HUES64 (cell line): ENCODE results near the gene RPH3AL.

Experiments used
- H3K27ac ChIP-seq: 2 replicates; pipeline ENCODE4 v1.7.0; 2013; ENCODE audit warnings: low read depth, low read length, inconsistent platforms
- H3K27me3 ChIP-seq: 2 replicates; pipeline ENCODE4 v1.6.1; 2013; ENCODE audit warnings: mild to moderate bottlenecking, low read length; ENCODE audit not compliant: insufficient read depth
- H3K36me3 ChIP-seq: 2 replicates; pipeline ENCODE4 v1.6.1; 2013; ENCODE audit warnings: mild to moderate bottlenecking, low read length; ENCODE audit not compliant: insufficient read depth
- H3K4me1 ChIP-seq: 2 replicates; pipeline ENCODE4 v1.6.1; 2013; ENCODE audit warnings: mild to moderate bottlenecking, low read length, moderate library complexity; ENCODE audit not compliant: insufficient read depth
- H3K4me3 ChIP-seq: 2 replicates; pipeline ENCODE4 v1.5.1; 2013; ENCODE audit warnings: mild to moderate bottlenecking, low read length, moderate library complexity
- H3K9ac ChIP-seq: 2 replicates; pipeline ENCODE4 v1.6.1; 2013; ENCODE audit warnings: mild to moderate bottlenecking, low read depth, low read length
- H3K9me3 ChIP-seq: 2 replicates; pipeline ENCODE4 v1.6.1; 2013; ENCODE audit warnings: low read depth, low read length; ENCODE audit not compliant: insufficient read depth
- WGBS: fragments of 150-250, 120-280 bp; methylation state at CpG from one replicate; pipeline ENCODE4 v1.1.7; 2013; ENCODE audit warnings: missing lambda C conversion rate; 5-methylcytosine and 5-hydroxymethylcytosine counted together

Gene RPH3AL

GRCh38 chr17:360092-360750 is 7.6 kb upstream of the RPH3AL start:
- WGBS, result 85% methylated on average over 23 of the region's 23 CpGs
- H3K27me3 ChIP-seq, result no peaks in the 10 kb centered on the region

GRCh38 chr17:358491-359151 is 6.0 kb upstream of the RPH3AL start:
- no peaks in the 10 kb centered on the region for H3K27me3 ChIP-seq
- no peak overlapping the region for H3K9ac ChIP-seq
- H3K27ac ChIP-seq, result no peak overlapping the region
- H3K4me3 ChIP-seq, result no peak overlapping the region
- peaks cover 5% of the 10 kb centered on the region; the same call in 1 of the 2 replicates for H3K9me3 ChIP-seq
- H3K36me3 ChIP-seq, result no peaks in the 10 kb centered on the region
- 89% methylated on average over 35 of the region's 35 CpGs for WGBS
- no peaks in the 10 kb centered on the region for H3K4me1 ChIP-seq

More at GRCh38 chr17:360092-360750, 7.6 kb upstream of the RPH3AL start:
- Histone ChIP-seq H3K36me3 (no peaks in the 10 kb centered on the region), H3K9me3 (peaks cover 5% of the 10 kb centered on the region; the same call in 1 of the 2 replicates), H3K27ac (no peak overlapping the region), H3K9ac (no peak overlapping the region), H3K4me1 (no peaks in the 10 kb centered on the region), H3K4me3 (no peak overlapping the region)

- Histone ChIP-seq H3K27me3 (no peaks in the 10 kb centered on the region), H3K4me1 (peaks cover 3% of the 10 kb centered on the region; the same call in 1 of the 2 replicates), H3K9ac (no peak overlapping the region), H3K4me3 (no peak overlapping the region), H3K36me3 (no peaks in the 10 kb centered on the region), H3K9me3 (peaks cover 5% of the 10 kb centered on the region; the same call in 1 of the 2 replicates), H3K27ac (no peak overlapping the region)
- WGBS, result 69% methylated on average over 14 of the region's 14 CpGs
These were observed 5.0 kb upstream of the RPH3AL start for GRCh38 chr17:357644-358043.

GRCh38 chr17:356671-357434 is 4.2 kb upstream of the RPH3AL start:
- Histone ChIP-seq H3K4me1 (peaks cover 7% of the 10 kb centered on the region; the same call in 1 of the 2 replicates), H3K4me3 (no peak overlapping the region), H3K9me3 (peaks cover 5% of the 10 kb centered on the region; the same call in 1 of the 2 replicates), H3K27me3 (no peaks in the 10 kb centered on the region), H3K9ac (no peak overlapping the region), H3K36me3 (no peaks in the 10 kb centered on the region), H3K27ac (no peak overlapping the region)
- 90% methylated on average over 30 of the region's 30 CpGs for WGBS

GRCh38 chr17:354651-355556 is 2.3 kb upstream of the RPH3AL start:
- Histone ChIP-seq H3K9ac (no peak overlapping the region), H3K9me3 (peaks cover 5% of the 10 kb centered on the region; the same call in 1 of the 2 replicates), H3K4me3 (no peak overlapping the region), H3K27ac (no peak overlapping the region), H3K36me3 (no peaks in the 10 kb centered on the region), H3K4me1 (peaks cover 7% of the 10 kb centered on the region; the same call in 1 of the 2 replicates), H3K27me3 (no peaks in the 10 kb centered on the region)
- WGBS, result 86% methylated on average over 19 of the region's 19 CpGs

GRCh38 chr17:353838-354234 is 1.2 kb upstream of the RPH3AL start:
- no peak overlapping the region for H3K27ac ChIP-seq
- no peak overlapping the region for H3K9ac ChIP-seq
- peaks cover 7% of the 10 kb centered on the region for H3K4me1 ChIP-seq
- no peaks in the 10 kb centered on the region for H3K27me3 ChIP-seq
- no peak overlapping the region for H3K4me3 ChIP-seq
- WGBS, result 93% methylated on average over 8 of the region's 8 CpGs
- H3K36me3 ChIP-seq, result no peaks in the 10 kb centered on the region
- H3K9me3 ChIP-seq, result peaks cover 5% of the 10 kb centered on the region; the same call in 1 of the 2 replicates

GRCh38 chr17:353213-353837 is 718 bp upstream of the RPH3AL start:
- Histone ChIP-seq H3K27me3 (no peaks in the 10 kb centered on the region), H3K9me3 (peaks cover 5% of the 10 kb centered on the region; the same call in 1 of the 2 replicates), H3K36me3 (no peaks in the 10 kb centered on the region), H3K27ac (no peak overlapping the region), H3K9ac (no peak overlapping the region), H3K4me3 (no peak overlapping the region), H3K4me1 (peaks cover 9% of the 10 kb centered on the region)
- 79% methylated on average over 8 of the region's 8 CpGs for WGBS

- 88% methylated on average over 19 of the region's 19 CpGs for WGBS
- H3K27ac ChIP-seq, result no peak overlapping the region
- H3K4me3 ChIP-seq, result no peak overlapping the region
These were observed 659 bp downstream of the RPH3AL start for GRCh38 chr17:351875-352420.

GRCh38 chr17:351449-351738 is 1.2 kb downstream of the RPH3AL start:
- peaks cover 9% of the 10 kb centered on the region for H3K4me1 ChIP-seq
- no peak overlapping the region for H3K9ac ChIP-seq
- H3K9me3 ChIP-seq, result no peaks in the 10 kb centered on the region; the same call in 1 of the 2 replicates
- H3K27ac ChIP-seq, result no peak overlapping the region
- H3K4me3 ChIP-seq, result no peak overlapping the region
- 92% methylated on average over 6 of the region's 6 CpGs for WGBS
- H3K36me3 ChIP-seq, result no peaks in the 10 kb centered on the region
- no peaks in the 10 kb centered on the region for H3K27me3 ChIP-seq

More at GRCh38 chr17:351875-352420, 659 bp downstream of the RPH3AL start:
- H3K9ac ChIP-seq, result no peak overlapping the region
- H3K36me3 ChIP-seq, result no peaks in the 10 kb centered on the region
- H3K9me3 ChIP-seq, result peaks cover 5% of the 10 kb centered on the region; the same call in 1 of the 2 replicates
- H3K27me3 ChIP-seq, result no peaks in the 10 kb centered on the region
- peaks cover 9% of the 10 kb centered on the region for H3K4me1 ChIP-seq
